Duodenal mucosa (tissue), 2 donors: Measurements from ENCODE around the gene DLK2.
"Not testable (repeated sequence)": the region's sequence is repeated elsewhere in the genome, so short reads cannot be mapped to it uniquely, and the experiment has no call there.

ENCODE experiments used
- H3K27ac ChIP-seq: one replicate; pipeline ENCODE4 v1.7.0; 2013; ENCODE audit warnings: low read depth, low read length
- H3K27me3 ChIP-seq, 2 donors: one replicate each; pipeline ENCODE4 v1.7.0; 2013; ENCODE audit warnings: low read length in 2 of 2, control low read depth in 1 of 2; ENCODE audit not compliant: insufficient read depth in 2 of 2, control insufficient read depth in 1 of 2
- H3K36me3 ChIP-seq, 2 donors: one replicate each; pipeline ENCODE4 v1.7.0; 2013; ENCODE audit warnings: low read length in 2 of 2, control low read depth in 1 of 2; ENCODE audit not compliant: insufficient read depth in 2 of 2, control insufficient read depth in 1 of 2
- H3K4me1 ChIP-seq, 2 donors: one replicate each; pipeline ENCODE4 v1.7.0; 2013; ENCODE audit warnings: low read length in 2 of 2, control low read depth in 1 of 2; ENCODE audit not compliant: insufficient read depth in 2 of 2, control insufficient read depth in 1 of 2
- H3K4me3 ChIP-seq, 2 donors: one replicate each; pipeline ENCODE4 v1.7.0; 2013; ENCODE audit warnings: low read length in 2 of 2, low read depth in 1 of 2
- H3K9ac ChIP-seq, 2 donors: one replicate each; pipeline ENCODE4 v1.7.0; 2013; ENCODE audit warnings: low read length in 2 of 2, low read depth in 1 of 2
- H3K9me3 ChIP-seq, 2 donors: one replicate each; pipeline ENCODE4 v1.7.0; 2013; ENCODE audit warnings: low read length in 2 of 2, control low read depth in 1 of 2; ENCODE audit not compliant: control insufficient read depth in 1 of 2

Gene DLK2

GRCh38 chr6:43415275-43415674, 40.1 kb downstream of the DLK2 start:
- H3K9me3 ChIP-seq, H3K4me1 ChIP-seq, H3K4me3 ChIP-seq, H3K36me3 ChIP-seq, H3K27me3 ChIP-seq, H3K9ac ChIP-seq, H3K27ac ChIP-seq: not testable (repeated sequence)

GRCh38 chr6:43413002-43413401, 42.3 kb downstream of the DLK2 start:
- Histone ChIP-seq H3K4me1 (no peaks in the 10 kb centered on the region), H3K9ac (no peak overlapping the region), H3K4me3 (no peak overlapping the region), H3K9me3 (no peaks in the 10 kb centered on the region), H3K27ac (no peak overlapping the region), H3K36me3 (no peaks in the 10 kb centered on the region), H3K27me3 (no peaks in the 10 kb centered on the region)

- H3K27ac ChIP-seq, result no peak overlapping the region
- no peak overlapping the region for H3K9ac ChIP-seq
- no peaks in the 10 kb centered on the region for H3K9me3 ChIP-seq
- H3K4me3 ChIP-seq, result no peak overlapping the region
- no peaks in the 10 kb centered on the region for H3K4me1 ChIP-seq
- H3K36me3 ChIP-seq, result no peaks in the 10 kb centered on the region
- H3K27me3 ChIP-seq, result no peaks in the 10 kb centered on the region
Observed at GRCh38 chr6:43412541-43412940, 42.8 kb downstream of the DLK2 start.

- not testable (repeated sequence) for H3K27me3 ChIP-seq, H3K9me3 ChIP-seq, H3K27ac ChIP-seq, H3K9ac ChIP-seq, H3K4me1 ChIP-seq, H3K36me3 ChIP-seq, H3K4me3 ChIP-seq
Observed at GRCh38 chr6:43410776-43411175, 44.6 kb downstream of the DLK2 start.

GRCh38 chr6:43408259-43408658, 47.1 kb downstream of the DLK2 start:
- Histone ChIP-seq H3K9me3 (no peaks in the 10 kb centered on the region), H3K27ac (no peak overlapping the region), H3K36me3 (no peaks in the 10 kb centered on the region), H3K4me1 (no peaks in the 10 kb centered on the region), H3K27me3 (no peaks in the 10 kb centered on the region), H3K9ac (no peak overlapping the region), H3K4me3 (no peak overlapping the region)

- H3K9ac ChIP-seq, result no peak overlapping the region
- H3K4me3 ChIP-seq, result no peak overlapping the region
- H3K27me3 ChIP-seq, result no peaks in the 10 kb centered on the region
- no peaks in the 10 kb centered on the region for H3K9me3 ChIP-seq
- no peaks in the 10 kb centered on the region for H3K4me1 ChIP-seq
- H3K27ac ChIP-seq, result no peak overlapping the region
- no peaks in the 10 kb centered on the region for H3K36me3 ChIP-seq
Observed at GRCh38 chr6:43407296-43407695, 48.1 kb downstream of the DLK2 start.

- Histone ChIP-seq H3K4me1 (no peaks in the 10 kb centered on the region), H3K9ac (no peak overlapping the region), H3K36me3 (no peaks in the 10 kb centered on the region), H3K9me3 (no peaks in the 10 kb centered on the region), H3K27me3 (no peaks in the 10 kb centered on the region), H3K4me3 (no peak overlapping the region), H3K27ac (no peak overlapping the region)
Observed at GRCh38 chr6:43405354-43405753, 50.0 kb downstream of the DLK2 start.

- Histone ChIP-seq H3K4me1 (no peaks in the 10 kb centered on the region), H3K36me3 (no peaks in the 10 kb centered on the region), H3K9me3 (no peaks in the 10 kb centered on the region), H3K4me3 (no peak overlapping the region), H3K27ac (no peak overlapping the region), H3K9ac (no peak overlapping the region), H3K27me3 (no peaks in the 10 kb centered on the region)
Observed at GRCh38 chr6:43402820-43403219, 52.5 kb downstream of the DLK2 start.

GRCh38 chr6:43401730-43402129, 53.6 kb downstream of the DLK2 start:
- Histone ChIP-seq H3K9ac (no peak overlapping the region), H3K4me1 (no peaks in the 10 kb centered on the region), H3K27me3 (no peaks in the 10 kb centered on the region), H3K9me3 (no peaks in the 10 kb centered on the region), H3K27ac (no peak overlapping the region), H3K4me3 (no peak overlapping the region), H3K36me3 (no peaks in the 10 kb centered on the region)
